GM19023 (cell line): ENCODE results near the gene METTL2B.

Source experiments
- ATAC-seq: cut with Tn5 transposase; IDR thresholded peaks from one replicate; pipeline ENCODE4 v1.9.1; 2021; ENCODE audit warnings: mild to moderate bottlenecking, moderate library complexity; ENCODE audit not compliant: unreplicated experiment

Gene METTL2B, protein sequence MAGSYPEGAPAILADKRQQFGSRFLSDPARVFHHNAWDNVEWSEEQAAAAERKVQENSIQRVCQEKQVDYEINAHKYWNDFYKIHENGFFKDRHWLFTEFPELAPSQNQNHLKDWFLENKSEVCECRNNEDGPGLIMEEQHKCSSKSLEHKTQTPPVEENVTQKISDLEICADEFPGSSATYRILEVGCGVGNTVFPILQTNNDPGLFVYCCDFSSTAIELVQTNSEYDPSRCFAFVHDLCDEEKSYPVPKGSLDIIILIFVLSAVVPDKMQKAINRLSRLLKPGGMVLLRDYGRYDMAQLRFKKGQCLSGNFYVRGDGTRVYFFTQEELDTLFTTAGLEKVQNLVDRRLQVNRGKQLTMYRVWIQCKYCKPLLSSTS

DNA sequence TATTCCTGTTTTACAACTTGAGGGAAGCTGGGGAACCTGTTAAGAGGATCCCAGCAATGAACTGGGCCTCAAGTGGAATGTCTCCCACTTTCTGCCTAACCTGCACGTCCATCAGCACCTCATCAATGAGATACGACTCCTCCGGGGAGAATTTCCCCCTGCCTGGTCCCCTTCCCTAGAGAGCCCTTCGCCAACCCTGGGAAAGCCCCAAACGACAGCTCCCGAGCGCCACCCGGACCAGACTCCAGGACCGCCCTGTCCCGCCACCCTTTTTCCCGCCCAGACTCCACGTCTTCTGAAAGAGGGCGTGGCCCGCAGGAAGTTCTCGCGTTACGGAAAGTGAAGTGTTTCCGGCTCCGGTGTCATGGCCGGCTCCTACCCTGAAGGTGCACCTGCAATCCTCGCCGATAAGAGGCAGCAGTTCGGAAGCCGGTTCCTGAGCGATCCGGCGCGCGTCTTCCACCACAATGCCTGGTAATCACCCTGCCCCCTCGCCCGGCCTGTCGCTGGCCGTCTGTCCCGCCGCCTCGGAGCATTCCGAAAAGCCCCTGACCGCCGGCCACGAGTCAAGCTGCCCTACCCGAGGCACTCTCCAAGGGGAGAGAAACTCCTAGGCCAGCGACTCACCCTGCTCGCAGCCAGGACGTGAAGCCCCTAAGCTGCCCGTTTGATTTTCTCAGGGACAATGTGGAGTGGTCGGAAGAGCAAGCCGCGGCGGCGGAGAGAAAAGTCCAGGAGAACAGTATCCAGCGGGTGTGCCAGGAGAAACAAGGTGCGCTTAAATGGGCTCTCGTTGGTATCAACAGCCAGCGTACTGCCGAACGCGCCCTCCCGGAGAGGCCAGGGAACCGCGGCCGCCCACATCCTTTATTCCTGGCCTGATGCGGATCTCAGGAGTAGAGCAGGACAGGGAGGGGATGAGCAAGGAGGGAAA lies at the start of gene METTL2B:
Gene METTL2B, plus strand, starts transcription at position 347 of the 934 bp plus-strand sequence. Its CDS starts 18 bp downstream, at position 365.
- ATAC-seq = peak; percentile 96

DNA sequence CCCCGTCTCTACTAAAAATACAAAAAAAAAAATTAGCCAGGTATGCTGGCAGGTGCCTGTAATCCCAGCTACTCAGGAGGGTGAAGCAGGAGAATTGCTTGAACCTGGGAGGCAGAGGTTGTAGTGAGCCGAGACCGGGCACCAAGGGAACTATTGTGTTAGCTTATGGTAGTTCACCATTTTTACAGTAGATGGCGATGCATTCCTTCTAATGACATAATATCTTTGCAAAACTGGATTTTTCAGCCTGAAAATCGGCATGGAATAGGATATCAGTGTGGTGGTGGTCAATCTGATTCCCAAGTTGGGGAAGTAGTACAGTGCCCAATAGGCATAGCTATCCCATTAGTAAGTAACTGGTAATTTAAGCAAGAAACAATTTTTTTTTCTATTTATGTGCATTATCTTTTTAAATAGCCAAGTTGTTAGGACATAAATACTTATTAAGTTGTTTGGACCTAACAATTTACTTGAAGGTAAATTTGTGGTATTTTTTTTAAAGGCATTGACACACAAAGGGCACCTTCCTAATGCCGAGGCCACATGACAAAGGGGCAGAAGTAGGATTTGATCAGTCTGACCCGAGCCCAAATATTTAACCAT lies 49.2 kb upstream of the METTL2B start:
- ATAC-seq = no peak

DNA sequence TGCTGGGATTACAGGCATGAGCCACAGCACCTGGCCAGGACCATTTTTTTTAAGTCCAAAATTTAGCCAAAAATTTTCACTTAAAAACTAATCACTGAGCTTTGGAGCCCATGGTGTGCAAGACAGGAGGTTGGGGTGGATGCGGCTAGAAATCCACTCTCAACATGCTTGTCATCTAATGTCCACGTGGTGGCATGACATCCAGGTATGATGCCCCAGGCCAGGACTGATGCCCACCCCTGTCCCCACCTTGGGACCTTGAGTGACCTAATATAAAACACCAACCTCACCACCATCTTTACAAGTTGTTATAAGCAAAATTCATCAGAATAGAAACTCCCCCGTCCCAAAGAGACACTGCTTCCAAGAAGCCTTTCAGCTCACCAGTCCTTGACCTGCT lies 46.3 kb upstream of the METTL2B start:
- no peak for ATAC-seq

DNA sequence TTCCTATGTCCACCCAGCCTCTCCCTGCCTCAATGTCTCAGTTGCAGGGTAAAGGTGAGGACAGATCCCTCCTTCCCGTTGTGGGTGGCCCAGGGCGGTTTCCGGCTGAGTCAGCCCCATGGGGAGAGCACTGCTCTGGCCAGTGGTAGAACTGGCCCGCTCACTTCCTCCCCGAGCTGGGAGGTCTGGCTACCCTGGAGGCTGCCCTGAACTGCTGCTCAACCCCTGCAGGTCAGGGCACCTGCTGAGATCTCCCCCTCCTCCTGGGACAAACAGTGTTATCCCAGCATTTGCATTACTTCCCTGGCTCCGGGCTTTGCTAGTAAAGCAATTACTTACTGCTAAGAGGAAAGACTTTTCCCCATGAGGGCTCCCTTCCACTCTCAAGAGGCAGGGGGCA lies 45.3 kb upstream of the METTL2B start:
- no peak for ATAC-seq

DNA sequence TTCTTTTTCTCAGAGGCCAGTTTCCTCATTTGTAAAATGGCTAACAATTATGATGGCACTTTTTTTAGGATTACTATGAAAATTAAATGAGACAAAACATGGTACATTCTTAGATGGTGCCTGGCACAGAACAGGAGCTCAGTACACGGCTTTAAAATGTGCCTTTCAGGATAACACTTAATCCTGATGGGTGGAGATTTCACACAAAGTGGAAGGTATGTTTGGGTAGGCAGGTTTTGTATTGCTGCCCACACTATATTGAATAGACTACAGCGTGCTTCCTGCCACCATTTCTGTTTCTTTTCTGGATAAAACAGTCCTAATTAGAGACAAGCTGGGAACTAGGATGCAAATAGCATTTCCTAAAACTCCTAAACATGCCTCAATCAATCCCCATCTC lies 44.8 kb upstream of the METTL2B start:
- ATAC-seq = no peak

DNA sequence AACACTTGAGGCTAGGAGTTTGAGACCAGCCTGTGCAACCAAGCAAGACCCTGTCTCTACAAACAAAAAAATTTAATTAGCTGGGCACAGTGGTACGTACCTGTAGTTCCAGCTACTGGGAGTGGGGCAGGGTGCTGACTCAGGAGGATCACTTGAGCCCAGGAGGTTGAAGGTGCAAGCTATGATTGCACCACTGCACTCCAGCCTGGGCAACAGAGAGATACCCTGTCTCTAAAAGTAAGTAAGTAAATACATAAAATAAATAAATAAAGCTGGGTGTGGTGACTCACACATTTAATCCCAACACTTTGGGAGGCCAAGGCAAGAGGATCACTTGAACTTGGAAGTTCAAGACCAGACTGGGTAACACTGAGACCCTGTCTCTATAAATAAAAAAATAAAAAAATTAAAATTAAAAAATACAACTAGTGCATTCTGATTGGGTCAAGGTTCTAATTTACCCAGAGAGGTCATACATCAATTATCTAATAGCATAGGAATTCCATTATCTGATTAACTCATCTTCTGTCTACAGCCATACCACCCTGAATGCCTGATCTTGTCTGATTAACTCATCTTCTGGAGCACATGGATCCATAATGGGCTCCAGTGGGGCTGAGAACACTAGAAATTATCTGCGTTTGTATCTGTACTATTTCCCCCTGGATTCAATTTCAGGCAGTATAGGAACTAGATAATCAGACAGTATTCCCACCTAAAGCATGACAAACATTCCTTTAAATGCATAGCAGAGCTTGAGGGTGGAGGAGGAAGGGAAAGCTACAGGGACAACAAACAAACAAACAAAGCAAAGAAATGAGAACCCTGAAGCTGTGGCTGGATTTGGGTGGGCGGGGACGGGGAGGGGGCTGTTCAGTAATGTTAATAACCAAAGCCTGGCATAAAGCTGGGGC lies 41.9 kb upstream of the METTL2B start:
- ATAC-seq = no peak

DNA sequence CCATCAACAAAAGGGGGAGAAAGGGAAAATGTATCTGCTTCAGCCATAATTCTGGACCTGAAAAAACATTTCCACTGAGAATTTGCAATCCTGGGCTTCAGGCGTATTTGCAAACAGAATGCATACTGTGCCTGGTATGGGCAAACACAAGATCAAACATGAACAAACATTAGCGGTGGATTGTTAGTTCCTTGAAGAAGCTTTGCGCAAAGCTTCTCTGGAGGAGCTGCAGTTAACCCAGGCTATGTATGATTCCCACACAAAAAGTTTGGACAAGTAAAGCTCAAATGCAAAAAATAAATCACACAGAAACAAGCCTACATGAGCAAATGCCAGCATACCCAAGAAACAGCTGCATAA lies 41.2 kb upstream of the METTL2B start:
- no peak for ATAC-seq

DNA sequence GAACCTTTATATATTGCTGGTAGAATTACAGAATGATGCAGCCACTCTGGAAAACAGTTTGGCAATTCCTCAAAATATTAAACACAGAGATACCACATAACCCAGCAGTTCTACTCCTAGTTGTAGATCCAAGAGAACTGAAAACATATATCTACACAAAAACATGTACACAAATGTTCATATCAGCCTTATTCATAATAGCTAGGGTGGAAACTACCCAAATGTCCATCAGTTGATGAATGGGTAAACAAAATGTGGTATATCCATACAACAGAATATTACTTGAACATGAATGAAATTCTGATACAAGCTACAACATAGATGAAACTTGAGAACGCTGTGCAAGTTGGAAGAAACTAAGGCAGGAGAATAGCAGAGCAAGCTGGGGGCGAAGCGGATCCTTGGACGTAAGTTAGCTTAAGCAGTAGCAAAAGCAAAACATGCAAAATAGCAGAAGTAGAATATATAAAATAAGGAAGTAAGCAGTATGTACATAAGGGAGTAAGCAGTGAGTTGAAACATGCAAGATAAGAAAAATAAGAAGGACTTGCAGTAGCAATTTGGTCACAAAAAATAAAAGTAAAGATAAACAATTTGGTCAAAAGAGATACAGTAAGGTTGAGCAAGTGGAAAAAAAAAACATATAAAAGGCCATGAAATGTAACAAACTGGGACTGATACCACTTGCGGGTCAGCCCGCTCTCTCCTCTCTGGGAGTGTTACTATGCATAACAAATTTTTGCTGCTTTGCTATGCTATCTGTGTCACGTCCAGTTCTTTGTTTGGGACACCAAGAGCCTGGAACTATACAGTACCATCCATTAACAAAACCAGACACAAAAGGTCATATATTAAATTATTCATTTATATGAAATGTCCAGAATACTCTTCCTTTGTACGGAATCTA lies 38.9 kb upstream of the METTL2B start:
- ATAC-seq = no peak

DNA sequence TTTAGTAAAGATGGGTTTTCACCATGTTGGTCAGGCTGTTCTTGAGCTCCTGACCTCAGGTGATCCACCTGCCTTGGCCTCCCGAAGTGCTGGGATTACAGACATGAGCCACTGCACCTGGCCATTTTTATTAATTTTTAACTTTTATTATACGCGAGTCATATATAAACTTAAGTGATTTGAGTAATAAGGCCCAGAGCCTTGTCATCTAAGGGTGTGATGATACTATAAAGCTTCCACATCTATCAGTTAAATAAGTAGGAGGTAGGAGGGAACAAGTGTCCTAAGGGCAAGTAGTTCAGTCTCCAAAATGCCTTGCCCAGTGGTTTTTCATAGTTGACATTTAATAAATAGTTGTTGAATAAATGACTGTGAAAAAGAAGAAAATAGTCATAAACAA lies 34.2 kb upstream of the METTL2B start:
- ATAC-seq = no peak

DNA sequence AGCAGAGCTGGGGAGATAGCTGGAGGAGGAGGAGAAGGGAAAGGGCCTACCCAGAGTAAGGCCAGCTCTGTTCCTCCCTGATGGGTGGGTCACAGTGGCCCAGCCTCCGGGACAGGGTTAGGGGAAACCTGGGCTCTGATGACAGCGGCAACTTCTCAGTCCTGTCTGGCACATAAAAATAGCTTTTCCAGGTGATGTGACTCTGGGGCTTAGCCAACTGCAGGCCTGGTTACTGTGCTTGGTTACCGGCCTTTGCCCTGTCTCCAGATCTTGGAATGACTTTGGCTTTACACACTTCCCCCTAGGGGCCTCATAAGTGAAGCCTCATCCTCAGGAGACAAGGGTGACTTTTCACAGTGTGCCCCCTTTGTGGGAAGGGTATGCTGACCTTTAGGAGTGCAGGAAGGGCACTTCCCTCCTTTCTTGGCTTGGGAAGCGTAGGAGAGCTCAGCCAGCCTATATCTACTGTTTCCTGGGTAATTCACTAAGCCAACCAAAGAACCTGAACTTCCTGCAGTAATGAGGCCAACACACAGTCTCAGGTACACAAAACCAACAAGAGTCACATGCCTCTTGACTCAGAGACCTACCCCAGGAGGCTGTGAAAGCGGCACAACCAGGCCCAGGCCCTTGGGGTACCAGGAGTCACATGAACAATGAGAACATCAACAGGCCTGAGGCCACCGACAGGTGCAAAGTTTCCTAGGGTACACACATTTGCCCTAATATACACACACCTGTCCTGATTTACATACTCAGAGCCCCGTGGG lies 32.5 kb upstream of the METTL2B start:
- no peak for ATAC-seq

DNA sequence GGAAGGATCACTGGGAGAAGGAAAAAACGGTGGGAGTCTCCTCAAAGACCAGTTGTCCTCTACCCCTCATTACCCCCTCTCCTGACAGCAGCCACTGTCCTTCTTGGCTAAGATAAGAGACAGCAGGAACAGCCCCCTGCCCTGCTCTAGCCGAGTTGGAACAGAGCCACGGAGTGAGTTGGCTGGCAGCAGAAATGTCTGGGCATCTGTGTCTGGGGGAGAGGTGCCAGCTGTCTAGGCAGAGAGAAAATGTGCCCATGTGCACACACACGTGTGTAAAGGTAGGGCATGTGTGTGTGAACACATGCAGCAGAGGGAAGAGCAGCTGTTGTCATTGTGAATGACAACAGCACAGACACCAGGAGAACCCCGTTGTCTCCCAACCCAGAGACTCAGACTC lies 30.2 kb upstream of the METTL2B start:
- ATAC-seq = no peak

DNA sequence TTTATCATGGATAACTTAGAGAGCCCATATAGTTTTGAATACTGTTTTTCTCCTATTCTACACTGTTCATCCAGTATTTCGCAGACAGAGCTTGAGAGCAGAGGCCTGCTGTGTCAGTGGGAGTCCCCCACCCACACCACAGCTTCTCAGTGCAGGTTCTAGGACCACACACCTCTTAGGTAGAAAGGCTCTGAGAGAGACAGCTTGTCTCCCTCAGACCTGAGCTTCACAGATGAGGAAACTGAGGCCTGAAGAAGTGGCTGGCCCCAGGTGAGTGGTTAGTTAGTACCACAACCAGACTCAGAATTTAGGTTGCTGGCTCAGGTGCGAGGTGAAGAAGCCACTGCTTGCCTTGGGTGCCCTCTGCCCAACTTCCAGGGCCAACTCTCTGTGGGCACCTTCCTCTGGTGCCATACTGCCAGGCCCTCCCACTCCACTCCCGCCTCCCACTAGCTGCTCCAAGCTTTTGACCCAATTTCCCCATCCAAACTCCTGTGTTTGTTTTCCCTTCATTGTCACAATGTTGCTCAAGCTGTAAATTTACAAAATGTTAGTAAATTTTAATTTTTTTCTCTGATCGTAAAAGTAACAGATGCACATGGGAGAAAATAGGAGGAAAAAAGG lies 28.5 kb upstream of the METTL2B start:
- ATAC-seq = no peak

DNA sequence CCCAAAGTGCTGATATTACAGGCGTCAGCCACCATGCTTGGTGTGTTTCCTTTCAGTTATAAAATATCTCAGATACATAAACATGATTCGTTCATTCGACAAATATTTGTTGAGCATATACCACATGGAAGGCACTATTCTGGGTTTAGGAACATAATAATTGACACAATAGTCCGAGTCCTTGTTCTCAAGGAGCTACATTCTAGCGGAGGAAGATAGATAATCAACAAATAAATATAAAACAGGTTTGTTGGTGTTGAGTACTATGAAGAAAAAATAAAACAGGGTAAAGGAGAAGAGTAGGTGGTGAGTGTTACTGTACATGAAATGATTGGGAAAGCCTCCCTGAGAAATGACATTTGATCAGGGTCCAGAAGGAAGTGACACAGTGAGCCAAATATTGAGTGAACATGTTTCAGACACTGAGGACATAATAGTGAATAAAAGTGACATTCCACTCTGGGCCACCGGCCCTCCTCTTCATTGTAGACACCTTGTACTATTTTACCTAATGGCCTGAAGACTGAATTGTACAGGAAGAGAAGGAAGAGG lies 27.7 kb upstream of the METTL2B start:
- no peak for ATAC-seq

DNA sequence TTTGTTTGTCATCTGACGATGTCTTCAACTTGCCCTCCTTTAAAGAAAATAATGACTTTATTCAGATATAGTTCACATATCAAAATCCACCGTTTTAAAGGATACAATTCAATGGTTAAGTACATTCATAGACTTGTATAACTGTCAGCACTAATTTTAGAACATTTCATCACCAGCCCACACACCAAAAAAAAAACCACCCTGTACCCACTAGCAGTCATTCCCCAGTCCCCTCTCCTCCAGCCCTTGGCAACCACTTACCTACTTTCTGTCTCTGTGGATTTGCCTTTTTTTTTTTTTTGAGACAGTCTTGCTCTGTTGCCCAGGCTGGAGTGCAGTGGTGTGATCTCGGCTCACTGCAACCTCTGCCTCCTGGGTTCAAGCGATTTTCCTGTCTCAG lies 26.1 kb upstream of the METTL2B start:
- no peak for ATAC-seq

DNA sequence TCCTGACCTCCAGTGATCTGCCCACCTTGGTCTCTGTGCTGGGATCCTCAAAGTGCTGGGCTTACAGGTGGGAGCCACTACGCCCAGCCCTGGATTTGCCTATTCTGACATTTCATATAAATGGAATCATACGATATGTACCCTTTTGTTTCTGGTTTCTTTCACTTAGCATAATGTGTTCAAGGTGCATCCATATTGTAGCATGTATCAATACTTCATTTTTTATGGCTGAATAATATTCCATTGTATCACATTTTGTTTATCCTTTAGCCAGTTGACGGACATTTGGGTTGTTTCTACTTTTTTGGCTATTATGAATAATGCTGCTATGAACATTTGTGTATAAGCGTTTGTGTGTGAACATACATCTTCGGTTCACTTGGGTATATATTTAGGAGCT lies 25.6 kb upstream of the METTL2B start:
- ATAC-seq = no peak

DNA sequence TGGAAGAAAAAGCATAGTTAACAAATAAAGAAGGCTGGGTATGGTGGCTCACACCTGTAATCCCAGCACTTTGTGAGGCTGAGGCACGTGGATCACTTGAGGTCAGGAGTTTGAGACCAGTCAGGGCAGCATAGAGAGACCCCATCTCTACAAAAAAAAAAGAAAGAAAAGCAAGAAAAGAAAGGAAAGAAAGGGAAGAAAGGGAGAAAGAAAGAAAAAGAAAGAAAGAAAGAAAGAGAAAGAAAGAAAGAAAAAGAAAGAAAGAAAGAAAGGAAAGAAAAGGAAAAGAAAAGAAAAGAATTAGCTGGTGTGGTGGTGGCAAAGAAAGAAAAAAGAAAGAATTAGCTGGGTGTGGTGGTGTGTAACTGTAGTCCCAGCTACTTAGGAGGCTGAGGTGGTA lies 24.0 kb upstream of the METTL2B start:
- no peak for ATAC-seq

DNA sequence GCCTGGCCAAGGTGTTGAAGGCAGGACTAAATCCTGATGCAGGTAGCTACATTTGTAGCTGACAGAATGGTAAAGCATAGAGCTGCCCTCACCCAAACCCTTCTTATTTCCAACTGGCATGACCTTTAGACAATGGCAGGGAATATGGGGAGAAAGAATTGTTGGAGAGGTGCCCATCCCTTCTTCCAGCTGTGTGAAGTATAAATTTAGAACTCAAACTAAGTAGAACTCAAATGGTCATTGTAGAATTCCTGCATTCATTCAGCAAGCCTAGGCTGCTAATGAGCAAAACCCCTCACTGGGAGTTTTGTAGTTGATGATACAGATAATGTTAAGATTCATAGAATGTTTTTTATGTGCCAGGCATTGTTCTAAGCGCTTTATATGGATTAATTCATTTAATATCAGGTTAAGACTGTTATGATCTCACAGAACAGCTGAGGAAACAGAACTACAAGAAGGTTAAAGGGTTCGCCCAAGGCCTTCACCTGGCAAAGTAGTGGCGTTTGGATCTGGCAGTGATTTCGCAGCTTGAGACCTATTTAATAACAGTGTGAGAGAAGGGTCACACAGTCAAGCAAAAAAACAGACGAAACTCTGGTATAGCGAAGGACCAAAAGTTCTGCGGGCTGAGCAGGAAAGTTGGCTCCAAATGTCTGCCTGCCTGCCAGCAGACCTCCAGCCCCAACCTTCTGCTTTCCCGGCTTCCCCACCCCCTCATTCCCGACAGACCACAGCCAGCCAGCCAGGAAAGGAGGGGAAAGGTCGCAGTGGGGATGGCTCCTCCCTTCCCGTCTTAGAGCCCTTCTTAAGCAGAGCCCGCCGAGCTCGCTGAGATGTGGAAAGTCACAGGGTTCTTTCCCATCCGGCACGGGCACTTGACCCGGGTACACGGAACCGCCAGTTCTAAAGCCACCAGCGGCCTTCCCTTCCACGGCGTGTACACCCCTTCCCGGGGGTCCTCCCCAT lies 22.4 kb upstream of the METTL2B start:
- ATAC-seq = no peak
